Activated naive CD4-positive, alpha-beta T cell treated with anti-CD3 and anti-CD28 coated beads for 36 hours (primary cell): ENCODE measurements around the gene TUBA3E. TPM values are rescaled to one million over a fixed set of nuclear protein-coding genes. Genes with fewer than 3 reads are reported as not detected.
"Not testable (repeated sequence)": the region's sequence is repeated elsewhere in the genome, so short reads cannot be mapped to it uniquely, and the experiment has no call there.

Experiments used
- CTCF ChIA-PET: fragments of 350-600 bp; sonication (Branson Sonifier 250); formaldehyde crosslinking; loops from one replicate; lab custom pipeline; 2021; ENCODE audit warnings: antibody characterized with exemption; lab: Charles Lee
- DNase-seq: peaks from one replicate; pipeline ENCODE4 v3.0.0-alpha.2; 2020
- H3K27ac Mint-ChIP-seq: one replicate; pipeline ENCODE4 v1.8.0; 2021; ENCODE audit warnings: mild to moderate bottlenecking, mixed read lengths
- H3K27me3 Mint-ChIP-seq: one replicate; pipeline ENCODE4 v1.8.0; 2021; ENCODE audit warnings: low read depth, mixed read lengths
- H3K36me3 Mint-ChIP-seq: one replicate; pipeline ENCODE4 v1.8.0; 2021; ENCODE audit warnings: low read depth, mixed read lengths
- H3K4me1 Mint-ChIP-seq: one replicate; pipeline ENCODE4 v1.8.0; 2021; ENCODE audit warnings: low read depth, mixed read lengths
- H3K4me3 Mint-ChIP-seq: one replicate; pipeline ENCODE4 v1.8.0; 2021; ENCODE audit warnings: mild to moderate bottlenecking, moderate library complexity, mixed read lengths
- H3K9me3 Mint-ChIP-seq: one replicate; pipeline ENCODE4 v1.8.0; 2021; ENCODE audit warnings: mixed read lengths
- intact Hi-C: fragments of 100-400 bp; cut with micrococcal nuclease; formaldehyde crosslinking; loops from one replicate; pipeline ENCODE4 v1.15.1; 2023
- total RNA-seq, 2 experiments: library from RNA; stranded (reverse); gene quantifications; one replicate each; pipeline ENCODE4 v1.2.3, GENCODE V29; 2021

TUBA3E gene
- total RNA-seq, 2 experiments from 2014 or later, result not detected

- H3K4me3 Mint-ChIP-seq, result peak overlapping the region; percentile 91
Measured at GRCh38 chr2:130180404-130181324, 17.6 kb downstream of the TUBA3E start.

GRCh38 chr2:130174866-130175265 lies 23.4 kb downstream of the TUBA3E start:
- H3K4me3 Mint-ChIP-seq, DNase-seq, CTCF ChIA-PET, H3K4me1 Mint-ChIP-seq, H3K27me3 Mint-ChIP-seq, intact Hi-C loops, H3K27ac Mint-ChIP-seq, H3K9me3 Mint-ChIP-seq: not testable (repeated sequence)
- H3K36me3 Mint-ChIP-seq, result peaks cover 17% of the 10 kb centered on the region

More at GRCh38 chr2:130180404-130181324, 17.6 kb downstream of the TUBA3E start:
- not testable (repeated sequence) for DNase-seq, H3K9me3 Mint-ChIP-seq, H3K27me3 Mint-ChIP-seq
- CTCF ChIA-PET, result interaction anchor here (0.6 to 2.3 kb wide), 2 partner anchors 162 to 1854 kb away, joined by 3 to 7 read pairs; partner anchors contain the start of gene IMP4
- peak overlapping the region; percentile 81 for H3K27ac Mint-ChIP-seq
- peaks cover 10% of the 10 kb centered on the region for H3K36me3 Mint-ChIP-seq
- intact Hi-C loops, result loop anchor here (1.0 kb wide), 4 partner anchors 35 to 191 kb away; partner anchors contain the start of genes CCDC74B and IMP4
- peaks cover 28% of the 10 kb centered on the region for H3K4me1 Mint-ChIP-seq

GRCh38 chr2:130169896-130170295 lies 28.3 kb downstream of the TUBA3E start:
- CTCF ChIA-PET, result no interaction called here
- Mint-ChIP-seq H3K4me3 (no peak overlapping the region), H3K27me3 (no peaks in the 10 kb centered on the region), H3K36me3 (peaks cover 26% of the 10 kb centered on the region), H3K4me1 (no peaks in the 10 kb centered on the region), H3K9me3 (no peaks in the 10 kb centered on the region), H3K27ac (no peak overlapping the region)
- intact Hi-C loops, result no loop called here
- no peak for DNase-seq

DNA sequence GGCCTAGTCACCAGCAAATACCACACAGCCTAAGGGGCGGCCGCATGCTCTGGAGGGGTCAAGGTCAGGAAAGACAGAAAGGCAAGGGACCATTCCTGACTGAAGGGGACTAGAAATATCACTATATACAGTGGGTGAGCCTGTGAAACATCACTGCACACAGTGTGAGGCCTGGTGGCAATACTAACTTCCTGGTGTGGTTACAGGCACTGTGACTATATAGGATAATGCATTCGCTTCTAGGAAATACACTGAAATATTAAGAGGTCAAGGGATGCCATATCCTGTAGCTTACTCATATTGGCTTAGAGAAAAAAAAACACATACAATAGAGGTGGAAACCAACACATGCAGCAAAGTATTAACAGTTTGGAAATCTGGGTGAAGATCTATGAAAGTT lies 29.1 kb downstream of the TUBA3E start:
- H3K9me3 Mint-ChIP-seq, DNase-seq, H3K27ac Mint-ChIP-seq, H3K27me3 Mint-ChIP-seq, H3K4me3 Mint-ChIP-seq, intact Hi-C loops, H3K4me1 Mint-ChIP-seq: not testable (repeated sequence)
- CTCF ChIA-PET, result interaction anchor here (0.6 kb wide), 1 partner anchor 25 kb away, joined by 4 read pairs; no protein-coding TSS in a partner anchor
- H3K36me3 Mint-ChIP-seq, result peaks cover 32% of the 10 kb centered on the region

DNA sequence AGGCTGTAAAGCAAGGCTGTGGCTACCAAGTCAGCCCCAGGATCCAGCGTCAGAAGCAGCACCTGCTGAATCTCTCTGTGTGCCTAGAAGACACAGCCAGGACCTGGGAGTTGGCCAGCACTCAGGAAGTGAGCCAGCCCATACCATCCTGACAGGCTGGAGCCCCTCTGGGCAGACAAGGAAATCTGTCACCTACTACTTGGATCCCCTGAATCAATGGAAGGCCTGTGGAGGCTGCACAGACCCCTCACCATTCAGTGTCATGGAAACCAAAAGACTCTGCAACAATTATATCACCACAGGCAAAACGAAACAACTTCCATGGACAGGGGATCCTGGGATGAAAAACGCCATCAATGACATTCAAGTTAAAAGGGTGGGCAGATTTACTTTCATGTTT lies 31.6 kb downstream of the TUBA3E start:
- H3K4me3 Mint-ChIP-seq, intact Hi-C loops, CTCF ChIA-PET, H3K27ac Mint-ChIP-seq, H3K27me3 Mint-ChIP-seq, H3K4me1 Mint-ChIP-seq, DNase-seq, H3K9me3 Mint-ChIP-seq: not testable (repeated sequence)
- H3K36me3 Mint-ChIP-seq, result peaks cover 28% of the 10 kb centered on the region

DNA sequence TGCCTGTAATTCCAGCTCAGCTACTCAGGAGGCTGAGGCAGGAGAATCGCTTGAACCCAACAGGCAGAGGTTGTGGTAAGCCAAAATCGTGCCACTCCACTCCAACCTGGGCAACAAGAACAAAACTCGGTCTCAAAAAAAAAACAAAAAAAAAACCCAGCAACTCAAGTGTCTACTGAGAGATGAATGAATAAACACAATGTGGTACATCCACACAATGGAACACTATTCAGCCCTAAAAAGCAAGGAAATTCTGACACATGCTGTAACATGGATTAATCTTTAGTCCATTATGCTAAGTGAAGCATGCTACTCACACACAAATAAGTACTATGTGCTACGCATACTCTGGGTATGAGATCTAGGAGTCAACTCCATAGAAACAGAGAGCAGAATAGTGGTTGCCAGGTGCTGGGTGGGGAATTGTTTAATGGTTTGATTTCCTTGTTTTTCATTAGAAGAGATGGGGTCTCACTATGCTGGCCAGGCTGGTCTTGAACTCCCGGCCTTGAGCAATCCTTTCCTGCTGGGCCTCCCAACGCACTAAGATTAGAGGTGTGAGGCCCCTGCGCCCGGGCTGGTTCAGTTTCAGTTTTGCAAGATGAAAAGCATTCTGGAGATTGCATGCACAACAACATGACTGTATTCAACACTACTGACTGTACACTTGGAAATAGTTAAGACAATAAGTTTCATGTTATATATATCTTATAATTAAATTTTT lies 32.8 kb downstream of the TUBA3E start:
- Mint-ChIP-seq H3K27me3 (no peaks in the 10 kb centered on the region), H3K36me3 (peaks cover 25% of the 10 kb centered on the region), H3K27ac (no peak overlapping the region), H3K4me1 (no peaks in the 10 kb centered on the region), H3K4me3 (no peak overlapping the region), H3K9me3 (no peaks in the 10 kb centered on the region)
- intact Hi-C loops, result no loop called here
- CTCF ChIA-PET, result no interaction called here
- no peak for DNase-seq

DNA sequence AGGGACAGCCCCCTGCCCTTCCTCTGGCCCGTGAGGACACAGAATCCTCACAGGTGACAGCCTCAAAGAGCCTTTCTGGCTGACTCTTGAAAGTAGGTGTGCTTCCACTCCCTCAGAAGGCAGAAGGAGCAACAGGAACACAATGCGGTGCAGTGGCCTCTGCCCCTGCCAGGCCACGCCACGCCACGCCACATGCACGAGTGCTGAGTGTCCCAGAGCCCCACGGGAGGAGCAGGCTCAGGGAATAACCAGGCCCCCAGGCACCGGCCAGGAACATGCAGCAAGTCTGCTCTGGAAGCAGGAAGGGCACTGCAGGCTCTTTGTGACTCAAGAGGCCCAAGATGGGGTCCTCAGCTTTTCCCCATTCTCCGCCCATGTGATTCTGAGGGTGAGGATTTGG lies 35.3 kb downstream of the TUBA3E start:
- H3K4me3 Mint-ChIP-seq, result no peak overlapping the region
- intact Hi-C loops, result no loop called here
- no peak overlapping the region for H3K27ac Mint-ChIP-seq
- H3K9me3 Mint-ChIP-seq, result no peaks in the 10 kb centered on the region
- DNase-seq, result no peak
- CTCF ChIA-PET, result no interaction called here
- H3K27me3 Mint-ChIP-seq, result no peaks in the 10 kb centered on the region
- peaks cover 30% of the 10 kb centered on the region for H3K36me3 Mint-ChIP-seq
- H3K4me1 Mint-ChIP-seq, result no peaks in the 10 kb centered on the region

GRCh38 chr2:130162486-130162885 lies 35.8 kb downstream of the TUBA3E start:
- H3K27me3 Mint-ChIP-seq, H3K4me1 Mint-ChIP-seq, H3K9me3 Mint-ChIP-seq, H3K27ac Mint-ChIP-seq, H3K4me3 Mint-ChIP-seq, CTCF ChIA-PET, DNase-seq, intact Hi-C loops: not testable (repeated sequence)
- peaks cover 26% of the 10 kb centered on the region for H3K36me3 Mint-ChIP-seq

GRCh38 chr2:130160838-130161705 lies 37.2 kb downstream of the TUBA3E start:
- DNase-seq, intact Hi-C loops, H3K4me3 Mint-ChIP-seq, H3K4me1 Mint-ChIP-seq, H3K27me3 Mint-ChIP-seq, H3K27ac Mint-ChIP-seq, H3K9me3 Mint-ChIP-seq, CTCF ChIA-PET: not testable (repeated sequence)
- H3K36me3 Mint-ChIP-seq, result peaks cover 18% of the 10 kb centered on the region

DNA sequence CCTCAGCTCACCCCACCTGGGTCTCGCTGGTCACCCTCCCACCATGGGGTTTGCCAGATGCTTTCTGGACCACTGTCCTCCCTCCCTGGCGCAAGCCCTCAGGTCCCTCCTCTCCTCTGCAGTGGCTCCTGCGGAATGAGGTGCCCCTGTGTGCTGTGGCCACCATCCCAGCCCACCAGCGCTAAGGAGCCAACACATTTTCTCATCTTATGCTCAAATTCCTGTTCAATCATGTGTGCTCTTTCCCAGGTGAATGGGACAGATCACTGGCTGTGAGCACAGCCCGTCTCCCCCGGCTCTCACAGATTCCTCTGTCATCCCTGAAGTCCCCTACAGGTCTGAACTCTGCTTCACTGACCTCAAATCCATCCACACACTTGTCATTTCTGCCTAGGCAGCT lies 38.1 kb downstream of the TUBA3E start:
- H3K4me1 Mint-ChIP-seq, result no peaks in the 10 kb centered on the region
- H3K27me3 Mint-ChIP-seq, result no peaks in the 10 kb centered on the region
- no peaks in the 10 kb centered on the region for H3K9me3 Mint-ChIP-seq
- intact Hi-C loops, result no loop called here
- H3K4me3 Mint-ChIP-seq, result no peak overlapping the region
- CTCF ChIA-PET, result no interaction called here
- H3K27ac Mint-ChIP-seq, result no peak overlapping the region
- peaks cover 14% of the 10 kb centered on the region for H3K36me3 Mint-ChIP-seq
- no peak for DNase-seq

GRCh38 chr2:130159376-130159775 lies 38.9 kb downstream of the TUBA3E start:
- H3K27ac Mint-ChIP-seq, H3K36me3 Mint-ChIP-seq, H3K4me1 Mint-ChIP-seq, H3K27me3 Mint-ChIP-seq, H3K4me3 Mint-ChIP-seq, H3K9me3 Mint-ChIP-seq, DNase-seq, CTCF ChIA-PET: not testable (repeated sequence)
- intact Hi-C loops, result loop anchor here (10.0 kb wide), 1 partner anchor 175 kb away; no protein-coding TSS in a partner anchor

DNA sequence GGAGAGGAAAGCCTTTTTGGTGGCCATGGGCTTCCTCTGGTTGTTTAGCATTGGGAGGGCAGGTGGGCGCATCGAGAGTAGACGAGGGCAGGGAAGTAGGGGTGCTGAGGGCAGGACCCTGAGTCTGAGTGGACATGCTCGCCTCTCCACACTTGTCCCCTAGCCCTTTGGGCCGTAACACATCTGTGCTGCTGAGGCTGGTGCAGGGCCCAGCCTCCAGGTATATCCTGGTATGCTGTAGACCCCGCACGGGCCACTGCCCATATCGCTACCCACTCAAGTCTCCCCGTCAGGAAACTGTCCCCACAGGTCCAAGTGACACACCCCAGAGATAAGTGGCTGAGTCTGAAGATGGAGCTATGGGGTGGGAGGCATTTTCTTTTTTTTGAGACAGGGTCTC lies 39.6 kb downstream of the TUBA3E start:
- H3K9me3 Mint-ChIP-seq, result no peaks in the 10 kb centered on the region
- H3K4me3 Mint-ChIP-seq, result no peak overlapping the region
- peaks cover 11% of the 10 kb centered on the region for H3K36me3 Mint-ChIP-seq
- H3K4me1 Mint-ChIP-seq, result no peaks in the 10 kb centered on the region
- DNase-seq, result no peak
- no peak overlapping the region for H3K27ac Mint-ChIP-seq
- intact Hi-C loops, result loop anchor here (10.0 kb wide), 1 partner anchor 176 kb away; no protein-coding TSS in a partner anchor
- CTCF ChIA-PET, result no interaction called here
- no peaks in the 10 kb centered on the region for H3K27me3 Mint-ChIP-seq
